Measurements from ENCODE around the gene ZBTB45. TPM values are rescaled to one million over a fixed set of nuclear protein-coding genes. Genes with fewer than 3 reads are reported as not detected.
A peak's percentile ranks its signal among the peaks of the same experiment; 100 is the strongest.

Gene ZBTB45
- total and polyA plus RNA-seq, 9 of the 15 experiments (the other 6 are each of a cell fraction or from before 2014, with no cell fraction given), result 0.08 to 16.1 (median 1.8) TPM

DNA sequence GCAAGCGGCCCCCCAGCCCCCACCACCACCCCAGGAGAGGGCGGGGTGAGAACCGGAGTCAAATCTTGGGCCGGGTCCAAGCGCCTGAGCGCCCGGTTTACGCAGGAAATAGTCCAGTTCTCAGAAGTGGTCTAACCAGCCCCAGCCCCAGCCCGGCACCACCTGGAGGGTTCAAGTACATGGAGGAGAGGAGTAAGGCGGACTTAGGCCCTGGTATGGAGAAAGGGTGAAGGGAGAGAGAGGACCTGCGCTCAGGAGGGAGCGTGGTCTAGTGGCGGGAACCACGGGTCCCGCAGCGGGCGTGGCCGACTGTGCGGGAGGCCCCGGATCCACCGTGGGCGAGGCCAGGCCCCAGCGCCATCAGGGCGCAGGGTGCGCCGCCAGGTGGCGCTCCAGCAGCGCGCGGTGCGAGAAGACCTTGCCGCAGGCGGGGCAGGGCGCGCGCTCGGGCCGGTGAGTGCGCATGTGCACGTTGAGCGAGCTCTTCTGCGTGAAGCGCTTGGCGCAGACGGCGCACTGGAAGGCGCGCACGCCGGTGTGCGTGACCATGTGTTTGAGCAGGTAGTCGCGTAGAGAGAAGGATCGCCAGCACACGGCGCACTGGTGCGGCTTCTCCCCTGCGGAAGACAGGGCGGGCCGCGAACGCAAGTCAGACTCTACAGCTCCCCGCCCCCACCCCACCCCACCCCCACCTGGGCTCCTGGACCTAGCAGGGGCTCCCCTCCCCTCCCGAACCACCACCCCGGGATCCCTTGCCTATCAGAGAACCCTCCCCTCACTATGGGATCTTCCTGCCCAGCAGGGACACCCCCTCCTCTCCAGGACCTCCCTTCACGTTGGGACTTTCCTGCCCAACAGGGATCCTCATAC is 5.7 kb downstream of the ZBTB45 start (continued):
- TF ChIP-seq, protein P1, sequence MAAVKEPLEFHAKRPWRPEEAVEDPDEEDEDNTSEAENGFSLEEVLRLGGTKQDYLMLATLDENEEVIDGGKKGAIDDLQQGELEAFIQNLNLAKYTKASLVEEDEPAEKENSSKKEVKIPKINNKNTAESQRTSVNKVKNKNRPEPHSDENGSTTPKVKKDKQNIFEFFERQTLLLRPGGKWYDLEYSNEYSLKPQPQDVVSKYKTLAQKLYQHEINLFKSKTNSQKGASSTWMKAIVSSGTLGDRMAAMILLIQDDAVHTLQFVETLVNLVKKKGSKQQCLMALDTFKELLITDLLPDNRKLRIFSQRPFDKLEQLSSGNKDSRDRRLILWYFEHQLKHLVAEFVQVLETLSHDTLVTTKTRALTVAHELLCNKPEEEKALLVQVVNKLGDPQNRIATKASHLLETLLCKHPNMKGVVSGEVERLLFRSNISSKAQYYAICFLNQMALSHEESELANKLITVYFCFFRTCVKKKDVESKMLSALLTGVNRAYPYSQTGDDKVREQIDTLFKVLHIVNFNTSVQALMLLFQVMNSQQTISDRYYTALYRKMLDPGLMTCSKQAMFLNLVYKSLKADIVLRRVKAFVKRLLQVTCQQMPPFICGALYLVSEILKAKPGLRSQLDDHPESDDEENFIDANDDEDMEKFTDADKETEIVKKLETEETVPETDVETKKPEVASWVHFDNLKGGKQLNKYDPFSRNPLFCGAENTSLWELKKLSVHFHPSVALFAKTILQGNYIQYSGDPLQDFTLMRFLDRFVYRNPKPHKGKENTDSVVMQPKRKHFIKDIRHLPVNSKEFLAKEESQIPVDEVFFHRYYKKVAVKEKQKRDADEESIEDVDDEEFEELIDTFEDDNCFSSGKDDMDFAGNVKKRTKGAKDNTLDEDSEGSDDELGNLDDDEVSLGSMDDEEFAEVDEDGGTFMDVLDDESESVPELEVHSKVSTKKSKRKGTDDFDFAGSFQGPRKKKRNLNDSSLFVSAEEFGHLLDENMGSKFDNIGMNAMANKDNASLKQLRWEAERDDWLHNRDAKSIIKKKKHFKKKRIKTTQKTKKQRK (IDR thresholded peaks at IDR 0.05; ENCODE audit: borderline replicate concordance, low read depth, low read length), result no peak
- TF ChIP-seq SRF (CRISPR knock-in tag; IDR thresholded peaks at IDR 0.05) (no peak), ZNF282 (CRISPR knock-in tag; IDR thresholded peaks at IDR 0.05) (0 out of 2 replicates have a peak, but pooled peaks have one; percentile 72), RBFOX2 (IDR thresholded peaks at IDR 0.05; ENCODE audit: low read depth, low read length) (peak; percentile 88), ZNF77 (CRISPR knock-in tag; IDR thresholded peaks at IDR 0.05) (no peak), MECOM (CRISPR knock-in tag; IDR thresholded peaks at IDR 0.05) (peak; percentile 36; the same call in 1 of the 2 replicates), ZFPM2 (CRISPR knock-in tag; IDR thresholded peaks at IDR 0.05) (no peak), PHF21A (IDR thresholded peaks at IDR 0.05; ENCODE audit: borderline replicate concordance, low read depth) (peak; percentile 9; the same call in 1 of the 2 replicates), DPF2 (IDR thresholded peaks at IDR 0.05) (0 out of 2 replicates have a peak, but pooled peaks have one; percentile 11), KLF13 (tag; IDR thresholded peaks at IDR 0.05; ENCODE audit: borderline replicate concordance, low read depth) (peak; percentile 48; the same call in 1 of the 2 replicates), CSDE1 (IDR thresholded peaks at IDR 0.05) (no peak), TOE1 (IDR thresholded peaks at IDR 0.05; ENCODE audit: borderline replicate concordance) (peak; percentile 24; the same call in 1 of the 2 replicates), TOE1 (CRISPR knock-in tag; IDR thresholded peaks at IDR 0.05; ENCODE audit: borderline replicate concordance, low read depth) (no peak), E2F3 (CRISPR knock-in tag; IDR thresholded peaks at IDR 0.05) (0 out of 2 replicates have a peak, but pooled peaks have one; percentile 66), SMAD4 (CRISPR knock-in tag; conservative IDR thresholded peaks at IDR 0.05) (peak; percentile 54), SP1 (CRISPR knock-in tag; IDR thresholded peaks at IDR 0.05) (peak; percentile 60)
- TF ChIP-seq, protein P2, sequence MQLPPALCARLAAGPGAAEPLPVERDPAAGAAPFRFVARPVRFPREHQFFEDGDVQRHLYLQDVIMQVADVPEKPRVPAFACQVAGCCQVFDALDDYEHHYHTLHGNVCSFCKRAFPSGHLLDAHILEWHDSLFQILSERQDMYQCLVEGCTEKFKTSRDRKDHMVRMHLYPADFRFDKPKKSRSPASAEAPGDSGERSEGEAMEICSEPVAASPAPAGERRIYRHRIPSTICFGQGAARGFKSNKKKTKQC (CRISPR knock-in tag; IDR thresholded peaks at IDR 0.05), result peak; percentile 73
- TF ChIP-seq, protein P3, sequence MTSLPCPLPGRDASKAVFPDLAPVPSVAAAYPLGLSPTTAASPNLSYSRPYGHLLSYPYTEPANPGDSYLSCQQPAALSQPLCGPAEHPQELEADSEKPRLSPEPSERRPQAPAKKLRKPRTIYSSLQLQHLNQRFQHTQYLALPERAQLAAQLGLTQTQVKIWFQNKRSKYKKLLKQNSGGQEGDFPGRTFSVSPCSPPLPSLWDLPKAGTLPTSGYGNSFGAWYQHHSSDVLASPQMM (CRISPR knock-in tag; IDR thresholded peaks at IDR 0.05), result no peak
- TF ChIP-seq, protein P4, sequence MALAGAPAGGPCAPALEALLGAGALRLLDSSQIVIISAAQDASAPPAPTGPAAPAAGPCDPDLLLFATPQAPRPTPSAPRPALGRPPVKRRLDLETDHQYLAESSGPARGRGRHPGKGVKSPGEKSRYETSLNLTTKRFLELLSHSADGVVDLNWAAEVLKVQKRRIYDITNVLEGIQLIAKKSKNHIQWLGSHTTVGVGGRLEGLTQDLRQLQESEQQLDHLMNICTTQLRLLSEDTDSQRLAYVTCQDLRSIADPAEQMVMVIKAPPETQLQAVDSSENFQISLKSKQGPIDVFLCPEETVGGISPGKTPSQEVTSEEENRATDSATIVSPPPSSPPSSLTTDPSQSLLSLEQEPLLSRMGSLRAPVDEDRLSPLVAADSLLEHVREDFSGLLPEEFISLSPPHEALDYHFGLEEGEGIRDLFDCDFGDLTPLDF (CRISPR knock-in tag; IDR thresholded peaks at IDR 0.05), result peak; percentile 52; the same call in 1 of the 2 replicates

All from K562 (cell line).